ENCODE results near the gene COL23A1.

The COL23A1 gene

DNA sequence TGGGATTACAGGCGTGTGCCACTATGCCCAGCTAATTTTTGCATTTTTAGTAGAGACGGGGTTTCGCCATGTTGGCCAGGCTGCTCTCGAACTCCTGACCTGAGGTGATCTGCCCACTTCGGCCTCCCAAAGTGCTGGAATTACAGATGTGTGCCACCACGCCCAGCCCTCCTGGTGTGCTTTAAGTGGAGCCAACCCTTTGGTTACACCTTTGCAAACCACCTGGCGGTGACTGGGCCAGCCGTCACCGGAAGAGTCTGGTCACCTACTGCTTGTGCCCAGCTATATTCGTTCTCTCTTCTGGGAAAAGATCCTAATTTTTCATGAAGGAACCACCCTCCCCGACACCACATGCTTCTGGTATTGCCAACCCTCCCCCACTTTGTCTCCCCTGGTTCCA is 35.9 kb downstream of the COL23A1 start:
- no peak for DNase-seq (ENCODE audit: low read depth)

DNA sequence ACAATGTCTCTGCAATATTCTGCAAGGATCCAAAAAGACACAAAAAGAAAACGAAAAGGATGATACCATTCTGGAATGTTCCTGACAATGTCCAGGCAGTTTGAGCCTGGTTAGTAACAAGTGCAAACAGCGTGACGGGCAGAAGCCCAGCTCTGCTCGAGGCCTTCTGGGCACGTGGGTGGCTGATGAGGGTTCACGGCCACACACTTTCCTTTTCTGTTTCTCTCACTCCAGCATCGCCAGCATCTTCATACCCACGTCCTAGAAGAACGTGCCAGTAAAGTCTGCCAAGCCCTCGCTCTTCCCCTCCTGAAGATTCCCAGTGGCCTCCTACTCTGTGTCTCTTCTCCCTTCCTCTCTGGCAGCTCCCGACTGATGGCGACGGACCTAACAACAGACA is 36.7 kb downstream of the COL23A1 start:
- no peak for DNase-seq (ENCODE audit: low read depth)

DNA sequence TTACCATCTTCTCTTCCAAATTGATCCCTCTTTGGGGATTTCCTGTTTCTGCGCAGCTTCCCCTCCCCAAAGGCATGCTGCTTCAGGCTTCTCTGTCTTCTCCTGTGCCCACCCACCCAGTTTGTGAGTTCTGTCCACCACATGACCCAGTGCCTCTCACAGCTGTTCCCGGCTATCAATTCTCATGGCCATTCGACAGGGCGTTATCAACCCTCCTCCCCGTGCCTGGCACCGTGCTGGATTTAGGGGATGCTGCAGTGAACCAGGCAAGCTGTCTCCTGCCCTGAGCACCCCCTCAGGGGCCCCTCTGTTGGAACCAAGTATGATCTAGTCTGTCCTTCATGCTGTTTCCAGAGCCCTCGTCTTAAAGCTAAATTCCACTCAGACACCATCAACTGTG is 38.7 kb downstream of the COL23A1 start:
- DNase-seq (ENCODE audit: low read depth), result no peak

DNA sequence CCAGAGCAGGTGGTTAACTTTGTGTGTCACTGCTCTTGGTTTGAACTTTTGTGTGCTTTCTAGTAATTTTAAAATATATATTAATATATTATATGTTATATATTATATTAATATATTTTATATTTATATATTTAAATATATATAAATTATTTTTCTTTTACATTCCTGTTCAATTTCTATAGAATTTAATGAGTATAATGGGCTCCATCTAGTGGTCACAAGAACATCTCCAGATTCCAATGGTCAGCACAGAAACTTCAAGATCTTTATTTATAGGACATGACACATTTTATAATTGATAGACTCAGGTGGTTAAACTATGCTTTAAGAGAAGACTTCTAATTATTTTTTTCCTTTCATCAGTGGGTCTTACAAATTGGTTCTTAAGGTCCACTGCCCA is 39.1 kb downstream of the COL23A1 start:
- DNase-seq (ENCODE audit: low read depth), result no peak

DNA sequence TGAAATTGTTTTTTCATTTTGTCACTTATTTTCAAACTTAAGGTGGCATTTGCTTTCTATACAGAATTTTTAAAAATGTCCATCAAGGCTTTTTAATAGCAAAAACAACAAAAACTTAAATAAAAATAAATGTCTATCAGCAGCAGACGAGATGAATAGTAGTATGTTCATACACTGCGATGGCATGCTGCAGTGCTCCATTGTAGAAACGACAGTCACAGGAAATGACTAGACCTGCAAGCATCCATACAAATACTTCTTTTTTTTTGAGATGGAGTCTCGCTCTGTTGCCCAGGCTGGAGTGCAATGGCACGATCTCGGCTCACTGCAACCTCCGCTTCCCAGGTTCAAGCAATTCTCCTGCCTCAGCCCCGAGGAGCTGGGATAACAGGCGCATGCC is 41.4 kb downstream of the COL23A1 start:
- no peak for DNase-seq (ENCODE audit: low read depth)

DNA sequence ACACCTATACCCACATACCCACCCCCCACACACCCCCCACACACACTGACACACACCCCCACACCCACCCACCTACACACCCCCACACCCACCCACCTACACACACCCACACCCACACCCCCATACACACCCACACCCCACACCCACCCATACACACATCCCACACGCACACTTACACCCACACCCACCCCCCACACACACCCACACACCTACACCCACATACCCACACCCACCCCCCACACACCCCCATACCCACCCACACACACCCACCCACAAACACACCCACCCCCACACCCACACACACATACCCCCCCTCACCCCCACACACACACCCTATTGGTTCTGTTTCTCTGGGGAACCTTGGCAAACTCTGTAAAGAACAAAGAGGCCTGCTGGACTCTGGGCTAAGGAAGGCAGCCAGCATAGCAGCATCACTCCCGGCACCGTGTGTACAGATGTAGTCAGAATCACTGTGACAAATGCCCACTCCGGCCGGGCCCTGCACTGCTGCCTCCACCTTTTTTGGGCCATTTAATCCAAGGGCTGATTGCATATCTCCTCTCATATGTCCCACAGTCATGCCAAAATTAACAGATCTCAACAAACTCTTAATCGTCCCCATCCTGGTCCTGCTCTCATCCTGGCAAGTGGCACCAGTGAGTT is 42.3 kb downstream of the COL23A1 start:
- DNase-seq (ENCODE audit: low read depth), result no peak

DNA sequence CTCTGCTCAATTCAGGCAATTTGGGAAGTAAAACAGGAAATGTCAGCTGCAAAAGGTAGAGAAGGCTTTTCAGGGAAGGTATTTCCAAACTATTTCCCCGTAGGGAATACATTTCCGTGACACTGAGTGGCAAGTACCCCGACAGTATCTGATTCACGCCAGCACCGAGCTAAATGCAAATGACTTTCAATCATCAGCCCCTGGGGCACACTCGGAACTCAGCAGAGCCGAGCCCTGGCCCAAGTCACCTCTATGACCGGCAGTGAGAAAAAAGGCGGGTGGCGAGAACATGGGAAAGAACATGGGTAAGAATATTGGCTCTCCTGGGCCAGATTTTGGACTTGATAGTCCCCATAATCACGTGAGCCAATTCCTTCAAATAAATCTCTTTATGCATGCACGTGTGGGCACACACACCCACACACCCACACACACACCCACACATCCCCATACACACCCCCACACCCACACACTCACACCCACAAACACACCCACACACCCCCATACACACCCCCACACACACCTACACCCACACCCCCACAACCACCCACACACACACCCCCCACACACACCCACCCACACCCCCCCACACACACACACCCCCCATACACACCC is 43.0 kb downstream of the COL23A1 start:
- no peak for DNase-seq (ENCODE audit: low read depth)

DNA sequence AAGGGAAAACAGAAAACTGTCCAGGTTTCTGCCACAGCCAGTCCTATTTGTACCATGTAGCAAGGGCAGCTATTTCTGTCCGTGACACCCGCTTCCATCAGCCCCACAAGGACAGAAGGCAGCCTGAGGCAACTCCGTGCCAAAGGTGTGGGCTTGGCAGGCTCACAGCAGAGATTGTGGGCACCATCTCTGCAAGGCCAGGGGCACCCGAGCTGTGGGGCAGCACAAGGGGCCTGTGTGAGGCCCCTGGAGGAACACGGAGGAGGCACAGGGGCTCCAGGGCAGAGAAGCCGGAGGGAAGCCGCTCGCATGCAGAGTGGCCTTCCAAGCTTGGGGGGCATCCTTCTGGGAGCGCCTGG is 43.5 kb downstream of the COL23A1 start:
- no peak for DNase-seq (ENCODE audit: low read depth)

DNA sequence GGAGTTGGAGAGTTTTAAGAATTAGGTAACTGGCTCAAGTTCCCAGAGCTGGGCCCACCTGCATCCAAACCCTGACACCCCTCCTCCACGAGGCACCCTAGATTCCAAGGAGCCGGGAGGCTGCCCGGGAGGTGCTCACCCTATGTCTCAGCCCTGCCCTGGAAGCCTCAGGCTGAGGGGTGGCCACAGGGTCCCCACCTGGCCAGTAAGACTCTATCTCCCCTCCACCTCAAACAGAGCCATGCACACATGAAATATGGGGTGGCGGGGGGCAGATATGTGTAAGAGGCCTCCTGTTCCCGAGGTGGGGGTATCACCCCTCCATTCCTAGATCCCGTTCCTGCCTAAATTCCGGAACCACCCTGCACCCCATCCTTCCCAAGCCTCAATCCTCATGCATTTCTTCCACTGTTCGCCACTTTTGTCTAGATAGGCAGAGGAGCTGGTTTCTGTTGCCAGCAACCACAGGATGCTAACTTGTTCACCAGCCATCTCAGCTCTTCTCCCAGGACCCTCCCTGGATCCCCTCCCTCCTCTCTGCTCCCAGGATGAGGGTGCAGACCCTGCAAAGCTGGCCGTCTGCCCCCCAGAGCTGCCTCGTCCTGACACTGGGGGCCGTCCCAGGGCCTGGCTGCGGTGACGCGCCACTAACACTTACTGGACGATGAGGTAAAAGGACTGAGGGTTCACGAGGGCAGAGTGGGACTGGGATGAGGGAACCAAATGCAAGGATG is 44.1 kb downstream of the COL23A1 start:
- DNase-seq (ENCODE audit: low read depth), result no peak

DNA sequence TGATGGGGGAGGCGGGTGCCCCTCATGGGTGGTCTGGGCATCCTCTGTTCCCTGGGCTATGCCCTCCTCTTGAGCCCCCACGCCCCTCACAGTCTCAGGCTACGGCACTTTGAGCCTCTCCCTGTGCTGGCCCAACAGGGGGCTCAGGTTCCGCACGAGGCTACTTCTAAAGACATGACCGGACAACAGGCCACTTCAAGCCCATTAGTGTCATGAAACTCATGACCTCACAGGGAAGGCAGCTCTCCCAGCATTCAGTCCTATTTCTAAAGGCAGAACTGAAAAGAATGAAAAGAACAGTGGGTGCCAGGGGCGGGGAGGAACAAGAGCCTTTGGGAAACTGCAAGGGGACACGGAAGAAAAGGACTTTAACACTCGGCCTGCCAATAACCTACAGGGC is 45.0 kb downstream of the COL23A1 start:
- no peak for DNase-seq (ENCODE audit: low read depth)

DNA sequence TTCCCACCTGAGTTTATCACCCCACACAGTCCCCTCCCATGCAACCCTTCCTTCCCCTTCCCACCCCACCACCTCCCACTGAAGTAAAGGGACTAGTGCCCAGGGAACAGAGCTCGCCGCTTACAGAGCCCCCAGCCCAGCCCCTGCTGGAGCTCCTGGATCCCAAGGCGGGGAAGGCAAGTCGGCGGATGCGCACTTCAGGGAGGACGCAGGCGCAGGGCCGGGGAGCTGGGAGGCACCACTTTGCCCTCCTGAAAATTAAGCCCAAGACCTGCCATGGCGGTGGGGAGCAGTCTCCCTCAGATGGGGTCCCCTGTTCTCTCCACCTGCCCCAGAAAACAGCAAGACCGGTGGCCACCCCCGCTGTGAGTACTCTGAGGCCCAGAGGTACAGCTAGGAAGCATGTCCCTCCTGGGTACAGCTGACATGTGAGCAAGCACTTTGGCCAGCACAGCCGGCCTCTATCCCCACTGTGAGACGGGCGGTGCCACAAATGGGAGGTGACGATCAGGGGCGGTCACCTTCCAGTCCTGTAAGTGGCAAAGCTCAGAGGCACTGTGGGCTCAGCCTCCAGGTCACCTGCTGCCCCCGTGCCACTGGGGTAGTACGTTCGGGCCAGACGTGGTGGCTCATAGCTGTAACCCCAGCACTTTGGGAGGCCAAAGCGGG is 45.9 kb downstream of the COL23A1 start:
- no peak for DNase-seq (ENCODE audit: low read depth)

DNA sequence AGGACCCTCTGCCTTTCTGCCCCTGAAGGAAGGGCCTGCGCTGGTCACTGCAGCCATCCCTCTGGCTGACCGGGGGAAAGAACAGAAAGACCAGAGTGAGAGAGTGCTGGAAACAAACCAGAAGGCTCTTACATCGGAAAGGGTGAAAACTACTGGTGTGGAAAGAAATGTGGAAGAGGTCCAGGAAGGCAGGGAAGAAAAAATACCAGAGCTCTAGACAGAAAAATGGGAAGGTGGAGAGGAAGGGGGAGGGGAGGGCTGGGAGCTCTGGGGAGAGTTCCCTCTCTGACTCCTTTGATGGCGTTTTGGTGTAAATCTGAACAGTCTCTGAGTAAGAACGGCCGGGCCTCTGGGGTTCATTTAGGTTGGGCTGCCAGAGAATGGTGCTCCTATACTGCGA is 47.7 kb downstream of the COL23A1 start:
- no peak for DNase-seq (ENCODE audit: low read depth)

DNA sequence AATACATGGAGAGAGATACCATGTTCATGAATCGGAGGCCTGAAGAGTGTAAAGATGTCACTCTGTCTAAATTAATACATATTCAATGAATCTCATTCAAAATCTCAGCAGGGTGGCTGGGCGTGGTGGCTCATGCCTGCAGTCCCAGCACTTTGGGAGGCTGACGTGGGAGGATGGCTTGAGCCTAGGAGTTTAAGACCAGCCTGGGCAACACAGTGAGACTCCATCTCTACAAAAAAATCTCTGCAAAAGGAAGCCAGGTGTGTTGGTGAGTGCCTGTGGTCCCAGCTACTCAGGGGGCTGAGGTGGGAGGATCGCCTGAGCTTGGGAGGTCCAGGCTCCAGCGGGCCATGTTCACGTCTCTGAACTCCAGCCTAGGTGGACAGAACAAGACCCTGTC is 49.7 kb downstream of the COL23A1 start:
- no peak for DNase-seq (ENCODE audit: low read depth)

DNA sequence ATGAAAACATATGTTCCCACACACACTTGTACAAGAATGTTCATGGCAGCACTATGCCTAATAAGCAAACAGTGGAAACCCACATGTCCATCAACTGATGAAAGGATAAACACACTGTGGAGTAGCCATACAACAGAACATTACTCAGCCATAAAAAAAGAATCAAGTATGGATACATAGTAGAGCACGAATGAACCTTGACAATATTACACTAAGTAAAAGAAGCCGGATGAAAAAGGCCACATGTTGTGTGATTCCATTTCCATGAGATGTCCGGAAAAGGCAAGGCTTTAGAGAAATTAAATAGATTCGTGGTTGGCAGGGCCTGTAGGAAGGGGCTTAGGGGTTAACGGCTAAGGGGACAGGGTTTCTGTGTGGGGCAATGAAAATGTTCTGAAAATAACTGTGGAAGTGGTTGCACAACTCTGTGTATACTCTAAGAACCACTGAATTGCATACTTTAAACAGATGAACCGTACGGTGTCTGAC is 51.4 kb downstream of the COL23A1 start:
- no peak for DNase-seq (ENCODE audit: low read depth)

DNA sequence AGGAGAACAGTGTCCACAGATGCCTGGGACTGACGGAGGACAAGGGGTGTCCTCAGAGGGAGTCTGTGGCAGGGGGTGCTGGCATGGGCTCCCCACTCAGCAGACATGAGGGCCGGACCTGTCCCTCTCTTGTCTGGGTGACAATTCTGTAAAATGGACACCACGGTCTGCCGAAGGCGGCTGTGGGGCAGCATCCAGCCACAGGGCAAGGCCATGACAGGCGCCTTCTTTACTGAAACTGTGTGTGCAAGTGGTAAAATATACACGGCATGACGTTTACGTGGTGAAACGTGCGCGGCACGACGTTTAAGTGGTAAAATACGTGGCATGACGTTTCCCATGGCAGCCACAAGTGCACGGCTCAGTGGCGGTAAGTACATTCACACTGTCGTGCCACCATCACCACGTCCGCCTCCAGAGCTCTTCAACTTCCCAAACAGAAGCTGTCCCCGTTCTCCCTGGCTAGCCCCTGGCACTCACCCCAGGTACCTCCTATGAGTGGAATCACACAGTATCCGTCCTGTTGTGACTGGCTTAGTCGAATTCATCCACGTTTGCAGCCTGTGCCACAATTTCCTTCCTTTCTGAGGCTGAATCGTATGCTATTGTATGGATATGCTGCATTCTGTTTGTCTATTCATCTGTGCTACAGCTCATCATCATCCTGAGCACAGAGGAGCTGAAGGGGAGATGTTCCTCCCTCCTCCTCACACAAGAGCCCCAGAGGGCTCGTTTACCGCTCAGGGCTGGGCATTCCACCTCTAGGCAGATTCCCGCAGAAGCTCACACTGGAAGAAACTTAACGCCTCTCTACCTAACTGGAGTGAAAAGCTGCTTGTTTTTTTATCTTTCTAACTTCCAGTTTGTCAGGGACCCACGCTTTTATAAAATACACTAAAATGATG is 52.5 kb downstream of the COL23A1 start:
- no peak for DNase-seq (ENCODE audit: low read depth)

DNA sequence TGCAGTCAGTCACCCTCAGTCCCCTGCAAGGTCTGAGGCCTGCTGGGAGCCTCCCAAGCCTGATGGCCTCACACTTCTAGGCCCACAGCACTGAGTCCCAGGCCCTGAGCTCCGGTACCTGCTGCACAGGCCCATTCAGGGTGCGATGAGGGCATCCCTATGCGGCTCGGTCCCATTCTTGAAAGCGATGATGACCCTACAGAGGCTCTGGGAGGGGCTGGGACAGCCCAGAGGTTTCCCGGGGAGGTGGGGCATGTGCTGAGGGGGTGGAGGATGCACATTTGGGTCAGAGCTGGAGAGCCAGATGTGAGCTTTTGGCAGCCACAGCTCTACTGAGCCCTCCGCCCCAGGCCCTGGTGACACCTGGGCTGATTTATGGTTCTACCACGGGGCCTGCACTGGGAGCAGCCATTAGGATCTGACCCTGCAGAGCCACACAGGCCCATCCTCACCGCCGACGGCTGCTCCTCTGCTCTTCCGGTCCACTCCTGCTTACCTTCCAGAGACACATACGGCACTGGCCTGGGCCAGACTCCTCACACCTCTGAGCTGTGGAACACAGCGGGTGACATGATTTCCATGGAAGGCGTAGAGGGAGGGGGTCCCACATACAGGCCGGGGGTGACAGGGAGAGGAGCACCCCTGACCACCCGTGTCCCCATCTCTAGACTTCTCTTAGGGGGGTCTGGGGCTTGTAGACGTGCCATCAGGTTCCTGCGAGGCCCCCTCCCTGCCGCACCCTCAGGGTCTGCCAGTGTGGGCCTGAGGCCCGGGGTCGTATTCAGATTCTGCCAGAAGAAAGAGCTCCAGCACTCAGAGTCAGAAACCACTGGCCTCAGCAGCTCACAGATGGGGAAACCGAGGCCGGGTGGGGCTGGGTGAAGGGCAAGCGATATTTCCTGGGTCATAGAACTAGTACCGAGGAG is 53.4 kb downstream of the COL23A1 start:
- DNase-seq (ENCODE audit: low read depth), result no peak

DNA sequence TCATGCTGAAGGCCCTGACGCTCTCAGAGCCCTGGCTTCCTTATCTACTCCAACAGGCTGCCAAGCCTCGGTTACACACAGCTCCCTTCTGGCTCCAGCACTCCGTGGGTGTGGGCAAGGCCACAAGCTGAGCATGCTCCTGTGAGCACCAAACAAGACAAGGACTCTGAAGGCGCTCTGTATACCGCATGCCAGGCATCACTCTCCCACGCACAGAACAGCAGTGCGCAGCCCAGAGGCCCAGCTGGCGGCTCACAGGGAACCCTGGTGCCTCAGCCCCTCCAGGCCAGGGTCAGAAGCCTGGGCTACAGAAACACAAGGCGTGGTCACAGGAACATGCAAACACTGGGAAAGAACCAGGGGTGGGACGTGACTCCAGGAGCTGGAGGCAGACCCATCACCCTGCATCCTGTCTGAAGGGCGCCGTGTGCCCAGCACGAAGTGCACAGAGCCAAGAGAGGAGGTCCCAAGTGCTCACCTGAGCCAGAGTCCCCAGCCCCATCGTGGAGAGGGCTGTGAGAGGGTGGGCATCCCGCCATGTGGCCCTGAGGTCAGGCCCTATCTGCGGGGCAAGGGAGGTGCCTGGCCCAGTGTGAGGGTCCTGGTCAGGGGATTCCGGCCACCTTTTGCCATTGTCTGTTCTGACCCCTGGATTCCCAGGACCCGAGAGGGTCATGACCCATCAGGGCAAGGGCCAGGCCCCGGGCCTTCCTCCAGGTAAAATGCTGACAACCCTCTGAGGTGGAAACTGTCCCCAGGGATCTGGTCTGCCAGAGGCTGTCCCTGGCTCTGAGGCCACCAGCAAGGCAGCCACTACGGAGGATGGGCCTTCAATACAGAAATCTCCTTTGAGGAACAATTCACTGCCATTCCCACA is 54.7 kb downstream of the COL23A1 start:
- no peak for DNase-seq (ENCODE audit: low read depth)

DNA sequence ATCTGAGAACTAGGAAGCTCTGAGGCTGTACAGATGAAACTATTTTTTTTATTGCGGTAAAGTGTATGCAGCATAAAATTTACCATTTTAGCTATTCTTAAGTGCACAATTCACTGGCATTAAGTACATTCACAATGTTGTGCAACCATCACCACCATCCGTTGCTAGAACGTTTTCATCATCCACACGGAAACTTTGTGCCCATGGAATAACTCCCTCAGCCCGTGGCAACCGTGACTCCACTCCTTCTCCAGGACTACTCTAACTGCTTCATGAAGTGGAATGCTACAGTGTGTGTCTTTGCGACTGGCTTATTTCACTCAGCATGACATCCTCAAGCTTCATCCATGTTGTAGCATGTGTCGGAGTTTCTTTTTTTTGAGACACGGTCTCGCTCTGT is 57.1 kb downstream of the COL23A1 start:
- no peak for DNase-seq (ENCODE audit: low read depth)

DNA sequence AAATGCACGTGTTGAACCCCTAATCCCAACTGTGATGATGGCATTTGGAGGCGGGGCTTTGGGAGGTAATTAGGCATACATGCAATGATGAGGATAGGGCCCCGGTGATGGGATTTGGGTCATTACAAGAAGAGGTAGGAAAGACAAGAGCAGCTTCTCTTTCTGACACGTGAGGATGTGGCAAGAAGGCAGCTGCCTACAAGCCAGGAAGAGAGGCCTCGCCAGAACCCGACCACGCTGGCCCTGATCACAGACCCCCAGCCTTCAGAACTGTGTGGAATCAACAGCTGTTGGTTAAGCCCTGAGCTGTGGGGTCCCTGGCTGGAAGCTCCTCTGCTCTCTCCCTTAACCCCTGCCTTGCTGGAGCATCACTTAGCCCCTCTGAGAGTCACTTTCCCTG is 57.5 kb downstream of the COL23A1 start:
- DNase-seq (ENCODE audit: low read depth), result no peak

DNA sequence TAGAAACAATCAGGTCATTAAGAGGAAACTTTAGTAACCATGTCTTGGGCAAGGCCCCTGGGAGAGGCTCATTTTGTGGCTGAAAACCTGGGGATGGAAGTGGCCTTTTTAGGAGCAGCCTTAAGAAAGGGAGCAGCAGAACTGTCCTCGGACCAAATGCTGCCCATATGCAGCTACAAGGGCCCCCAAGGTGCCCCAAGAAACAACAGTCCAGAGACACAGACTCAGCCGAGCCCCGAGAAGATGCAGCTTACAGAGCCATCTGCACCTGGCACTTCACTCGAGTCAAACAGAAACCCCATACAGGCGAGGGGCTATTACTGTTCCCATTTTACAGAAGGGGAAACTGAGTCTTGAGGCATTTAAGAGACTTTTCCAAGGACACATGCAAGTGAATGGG is 58.0 kb downstream of the COL23A1 start:
- no peak for DNase-seq (ENCODE audit: low read depth)

Data from activated T-helper 9 cell treated with anti-CD3 and anti-CD28 coated beads, Interleukin-2, amount 50 U/mL, for 16 hours (primary cell).